Nephron (organoid): Measurements from ENCODE around the gene ERFL.
"Not testable (repeated sequence)": the region's sequence is repeated elsewhere in the genome, so short reads cannot be mapped to it uniquely, and the experiment has no call there.

Experiments used
- H3K27ac Mint-ChIP-seq, 3 experiments: 2 replicates each; pipeline ENCODE4 v1.8.0; 2020; ENCODE audit warnings: mixed read lengths in 3 of 3, mild to moderate bottlenecking in 2 of 3, moderate library complexity in 1 of 3
- H3K27me3 Mint-ChIP-seq: 2 replicates; pipeline ENCODE4 v1.8.0; 2021; ENCODE audit warnings: low read depth, mild to moderate bottlenecking, moderate library complexity, mixed read lengths
- H3K36me3 Mint-ChIP-seq: 2 replicates; pipeline ENCODE4 v1.8.0; 2020; ENCODE audit warnings: low read depth, mixed read lengths
- H3K4me1 Mint-ChIP-seq: 2 replicates; pipeline ENCODE4 v1.8.0; 2020; ENCODE audit warnings: mixed read lengths
- H3K4me3 Mint-ChIP-seq, 3 experiments: 2 replicates each; pipeline ENCODE4 v1.8.0; 2020; ENCODE audit warnings: mild to moderate bottlenecking in 3 of 3, mixed read lengths in 3 of 3, moderate library complexity in 2 of 3
- H3K9me3 Mint-ChIP-seq: 2 replicates; pipeline ENCODE4 v1.8.0; 2020; ENCODE audit warnings: mixed read lengths
- CTCF ChIP-seq, 3 experiments: fragments of 200-600 bp; sonication (generic); IDR thresholded peaks; one replicate each; pipeline ENCODE4 v1.5.0; 2021; ENCODE audit warnings: antibody characterized with exemption in 3 of 3; ENCODE audit not compliant: unreplicated experiment in 3 of 3

ERFL gene

GRCh38 chr19:41877916-41878905, 50.0 kb downstream of the ERFL start:
- Mint-ChIP-seq H3K27me3 (peaks cover 11% of the 10 kb centered on the region), H3K4me3 (no peak overlapping the region), H3K9me3 (no peaks in the 10 kb centered on the region), H3K27ac (no peak overlapping the region), H3K4me1 (no peaks in the 10 kb centered on the region), H3K36me3 (no peaks in the 10 kb centered on the region)
- no peak for TF ChIP-seq CTCF (IDR thresholded peaks at IDR 0.05; ENCODE audit: unreplicated experiment in 3 of 3)

DNA sequence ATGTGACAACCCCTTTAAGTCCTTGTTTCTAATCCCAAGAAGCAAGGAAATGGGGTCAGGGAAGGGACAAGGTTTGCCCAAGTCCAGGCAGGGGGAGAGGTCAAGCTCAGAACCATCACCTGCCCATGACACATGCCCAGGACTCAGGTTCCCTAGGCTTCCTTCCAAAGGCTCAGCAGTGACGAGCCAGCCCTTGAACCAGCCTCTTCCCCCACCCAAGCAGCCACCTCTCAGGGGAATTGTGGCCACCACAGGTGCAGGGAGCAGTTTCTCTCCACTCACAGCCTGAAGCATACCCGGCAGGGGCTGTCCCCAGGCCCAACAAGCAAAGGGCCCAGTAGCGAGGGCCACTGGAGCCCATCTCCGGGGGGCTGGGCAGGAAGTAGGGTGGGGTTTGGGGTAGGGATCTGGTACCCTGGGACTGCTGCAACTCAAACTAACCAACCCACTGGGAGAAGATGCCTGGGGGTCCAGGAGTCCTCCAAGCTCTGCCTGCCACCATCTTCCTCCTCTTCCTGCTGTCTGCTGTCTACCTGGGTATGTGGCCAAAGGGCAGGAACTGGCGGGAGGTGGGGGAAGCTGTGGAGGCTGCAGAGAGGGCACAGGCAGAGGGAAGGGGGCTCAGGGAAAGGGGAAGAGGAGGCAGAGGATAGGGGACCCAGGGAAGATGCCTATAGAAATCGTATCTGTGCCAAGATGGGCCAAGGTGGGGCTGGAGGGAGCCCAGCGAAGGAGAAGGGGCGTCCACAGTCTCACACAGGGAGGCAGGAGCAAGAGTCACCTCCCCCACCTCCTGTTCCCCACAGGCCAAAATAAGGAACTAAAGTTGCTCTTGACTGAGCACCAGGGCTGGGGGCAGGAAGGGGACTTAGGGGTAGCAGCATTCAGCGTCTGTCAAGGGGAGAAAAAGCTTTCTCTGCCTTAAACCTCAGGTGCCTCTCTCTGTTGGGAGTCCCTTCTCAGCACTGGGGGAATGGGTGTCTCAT, 51.1 kb downstream of the ERFL start, which contains the start of gene CD79A:
Gene CD79A, plus strand, starts transcription at position 433 of the 986 bp plus-strand sequence. Its CDS starts 26 bp downstream, at position 459.
- no peaks in the 10 kb centered on the region for H3K9me3 Mint-ChIP-seq
- H3K4me3 Mint-ChIP-seq: no peak within 1 kb of the TSS
- H3K27ac Mint-ChIP-seq: no peak within 1 kb of the TSS
- no peaks in the 10 kb centered on the region for H3K36me3 Mint-ChIP-seq
- peaks cover 5% of the 10 kb centered on the region for H3K27me3 Mint-ChIP-seq
- H3K4me1 Mint-ChIP-seq: no peaks in the 10 kb centered on the region
- TF ChIP-seq CTCF (IDR thresholded peaks at IDR 0.05; ENCODE audit: unreplicated experiment in 3 of 3): no peak

DNA sequence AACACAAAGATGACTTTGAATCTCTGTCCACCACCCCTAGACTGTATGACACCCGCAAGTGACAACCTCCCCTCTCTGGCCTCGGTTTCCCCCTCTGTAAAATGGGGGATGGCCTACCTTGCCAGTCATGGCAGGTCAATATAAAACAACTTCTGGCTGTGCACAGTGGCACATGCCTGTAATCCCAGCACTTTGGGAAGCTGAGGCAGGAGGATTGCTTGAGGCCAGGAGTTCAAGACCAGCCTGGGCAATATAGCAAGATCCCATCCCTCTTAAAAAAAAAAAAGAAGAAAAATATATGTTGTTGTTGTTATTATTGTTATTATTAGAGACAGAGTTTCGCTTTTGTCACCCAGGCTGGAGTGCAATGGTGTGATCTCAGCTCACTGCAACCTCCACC, 52.3 kb downstream of the ERFL start:
- H3K27me3 Mint-ChIP-seq, H3K4me3 Mint-ChIP-seq, H3K27ac Mint-ChIP-seq, H3K36me3 Mint-ChIP-seq, H3K9me3 Mint-ChIP-seq, H3K4me1 Mint-ChIP-seq: not testable (repeated sequence)

GRCh38 chr19:41872775-41873647, 55.2 kb downstream of the ERFL start:
- peaks cover 3% of the 10 kb centered on the region for H3K27me3 Mint-ChIP-seq
- peaks cover 3% of the 10 kb centered on the region for H3K4me1 Mint-ChIP-seq
- TF ChIP-seq CTCF (IDR thresholded peaks at IDR 0.05; ENCODE audit: unreplicated experiment in 3 of 3): peak; percentile 54 to 70 (median 66)
- H3K36me3 Mint-ChIP-seq: peaks cover 17% of the 10 kb centered on the region
- H3K27ac Mint-ChIP-seq: no peak overlapping the region
- no peak overlapping the region for H3K4me3 Mint-ChIP-seq
- no peaks in the 10 kb centered on the region for H3K9me3 Mint-ChIP-seq

DNA sequence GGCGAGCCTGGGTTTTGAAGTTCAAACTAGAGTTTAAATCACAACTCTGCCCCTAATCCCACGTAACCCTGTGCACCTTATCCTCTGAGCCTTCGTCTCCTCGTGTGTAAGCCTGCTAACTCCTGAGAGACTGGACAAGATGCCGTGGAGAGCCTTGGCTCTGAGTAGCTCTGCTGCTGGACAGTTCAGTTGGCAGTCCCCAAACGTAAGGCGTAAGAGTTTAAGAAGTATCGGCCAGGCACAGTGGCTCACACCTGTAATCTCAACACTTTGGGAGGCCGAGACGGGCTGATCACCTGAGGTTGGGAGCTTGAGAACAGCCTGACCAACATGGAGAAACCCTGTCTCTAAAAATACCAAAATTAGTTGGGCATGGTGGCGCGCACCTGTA, 55.9 kb downstream of the ERFL start:
- Mint-ChIP-seq H3K9me3 (no peaks in the 10 kb centered on the region), H3K4me3 (no peak overlapping the region), H3K36me3 (peaks cover 21% of the 10 kb centered on the region), H3K4me1 (peaks cover 8% of the 10 kb centered on the region), H3K27me3 (peaks cover 3% of the 10 kb centered on the region), H3K27ac (no peak overlapping the region)
- TF ChIP-seq CTCF (IDR thresholded peaks at IDR 0.05; ENCODE audit: unreplicated experiment in 3 of 3): no peak
